ENCODE results near the gene PHOSPHO2. TPM values are rescaled to one million over a fixed set of nuclear protein-coding genes. Genes with fewer than 3 reads are reported as not detected.

The PHOSPHO2 gene
- total and polyA plus RNA-seq, 5 donors from 2014 or later, result 2.2 to 5.5 (median 4.4) TPM

- Mint-ChIP-seq H3K4me3 (no peak overlapping the region), H3K27ac (no peak overlapping the region), H3K4me1 (no peaks in the 10 kb centered on the region), H3K27me3 (peaks cover 4% of the 10 kb centered on the region), H3K9me3 (peaks cover 0 to 3% (median 0%) of the 10 kb centered on the region in 7 donors), H3K36me3 (no peaks in the 10 kb centered on the region)
- H3K27ac ChIP-seq (ENCODE audit: insufficient read depth, low read length, poor library complexity, severe bottlenecking), result no peak overlapping the region
- no peak for DNase-seq
- peaks cover 2% of the 10 kb centered on the region for H3K27me3 ChIP-seq (ENCODE audit: control insufficient read depth, insufficient read depth, low read length)
- H3K4me1 ChIP-seq (ENCODE audit: control insufficient read depth, insufficient read depth, low read length, poor library complexity, severe bottlenecking), result no peaks in the 10 kb centered on the region
- H3K36me3 ChIP-seq (ENCODE audit: control insufficient read depth, insufficient read depth, low read length), result no peaks in the 10 kb centered on the region
- no peak overlapping the region for H3K4me3 ChIP-seq (ENCODE audit: low read depth, low read length)
- no peak for ATAC-seq (ENCODE audit: low read depth in 2 of 2)
- H3K9me3 ChIP-seq (ENCODE audit: control insufficient read depth in 2 of 2, low read length in 2 of 2), result no peaks in the 10 kb centered on the region
Measured at GRCh38 chr2:169672406-169672805, 21.9 kb upstream of the PHOSPHO2 start.

- Mint-ChIP-seq H3K9me3 (peaks cover 0 to 3% (median 0%) of the 10 kb centered on the region in 7 donors), H3K27ac (no peak overlapping the region), H3K36me3 (no peaks in the 10 kb centered on the region), H3K27me3 (peaks cover 4% of the 10 kb centered on the region), H3K4me1 (no peaks in the 10 kb centered on the region), H3K4me3 (no peak overlapping the region)
- Histone ChIP-seq H3K4me3 (ENCODE audit: low read depth, low read length) (no peak overlapping the region), H3K36me3 (ENCODE audit: control insufficient read depth, insufficient read depth, low read length) (no peaks in the 10 kb centered on the region), H3K27ac (ENCODE audit: insufficient read depth, low read length, poor library complexity, severe bottlenecking) (no peak overlapping the region), H3K4me1 (ENCODE audit: control insufficient read depth, insufficient read depth, low read length, poor library complexity, severe bottlenecking) (no peaks in the 10 kb centered on the region), H3K27me3 (ENCODE audit: control insufficient read depth, insufficient read depth, low read length) (peaks cover 2% of the 10 kb centered on the region), H3K9me3 (ENCODE audit: control insufficient read depth in 2 of 2, low read length in 2 of 2) (no peaks in the 10 kb centered on the region)
- ATAC-seq (ENCODE audit: low read depth in 2 of 2) (no peak), DNase-seq (no peak)
Measured at GRCh38 chr2:169673106-169673505, 21.2 kb upstream of the PHOSPHO2 start.

GRCh38 chr2:169673921-169674320 is 20.3 kb upstream of the PHOSPHO2 start:
- Histone ChIP-seq H3K9me3 (ENCODE audit: control insufficient read depth in 2 of 2, low read length in 2 of 2) (no peaks in the 10 kb centered on the region), H3K36me3 (ENCODE audit: control insufficient read depth, insufficient read depth, low read length) (no peaks in the 10 kb centered on the region), H3K4me1 (ENCODE audit: control insufficient read depth, insufficient read depth, low read length, poor library complexity, severe bottlenecking) (no peaks in the 10 kb centered on the region), H3K4me3 (ENCODE audit: low read depth, low read length) (no peak overlapping the region), H3K27me3 (ENCODE audit: control insufficient read depth, insufficient read depth, low read length) (peaks cover 2% of the 10 kb centered on the region), H3K27ac (ENCODE audit: insufficient read depth, low read length, poor library complexity, severe bottlenecking) (no peak overlapping the region)
- Mint-ChIP-seq H3K4me1 (no peaks in the 10 kb centered on the region), H3K4me3 (no peak overlapping the region), H3K27me3 (peaks cover 4% of the 10 kb centered on the region), H3K27ac (peak overlapping the region in 1 of 3 donors; percentile 21), H3K36me3 (no peaks in the 10 kb centered on the region), H3K9me3 (peaks cover 0 to 3% (median 0%) of the 10 kb centered on the region in 7 donors)
- no peak for ATAC-seq (ENCODE audit: low read depth in 2 of 2)
- no peak for DNase-seq

GRCh38 chr2:169676357-169676756 is 17.9 kb upstream of the PHOSPHO2 start:
- H3K27me3 Mint-ChIP-seq, result no peaks in the 10 kb centered on the region
- peaks cover 0 to 3% (median 0%) of the 10 kb centered on the region in 7 donors for H3K9me3 Mint-ChIP-seq
- Histone ChIP-seq H3K9me3 (ENCODE audit: control insufficient read depth in 2 of 2, low read length in 2 of 2) (peaks cover 0 to 5% of the 10 kb centered on the region in 2 experiments), H3K36me3 (ENCODE audit: control insufficient read depth, insufficient read depth, low read length) (no peaks in the 10 kb centered on the region), H3K4me3 (ENCODE audit: low read depth, low read length) (no peak overlapping the region), H3K27ac (ENCODE audit: insufficient read depth, low read length, poor library complexity, severe bottlenecking) (no peak overlapping the region), H3K27me3 (ENCODE audit: control insufficient read depth, insufficient read depth, low read length) (peaks cover 4% of the 10 kb centered on the region), H3K4me1 (ENCODE audit: control insufficient read depth, insufficient read depth, low read length, poor library complexity, severe bottlenecking) (no peaks in the 10 kb centered on the region)
- H3K27ac Mint-ChIP-seq, result peak overlapping the region in 1 of 3 donors; percentile 66
- DNase-seq (no peak), ATAC-seq (ENCODE audit: low read depth in 2 of 2) (no peak)
- no peaks in the 10 kb centered on the region for H3K36me3 Mint-ChIP-seq
- no peak overlapping the region for H3K4me3 Mint-ChIP-seq
- H3K4me1 Mint-ChIP-seq, result no peaks in the 10 kb centered on the region

GRCh38 chr2:169676850-169677249 is 17.4 kb upstream of the PHOSPHO2 start:
- no peak overlapping the region for H3K4me3 ChIP-seq (ENCODE audit: low read depth, low read length)
- no peak overlapping the region for H3K4me3 Mint-ChIP-seq
- ATAC-seq (ENCODE audit: low read depth in 2 of 2), result no peak

GRCh38 chr2:169683054-169683424 is 11.2 kb upstream of the PHOSPHO2 start:
- H3K36me3 ChIP-seq (ENCODE audit: control insufficient read depth, insufficient read depth, low read length), result no peaks in the 10 kb centered on the region
- no peaks in the 10 kb centered on the region for H3K4me1 ChIP-seq (ENCODE audit: control insufficient read depth, insufficient read depth, low read length, poor library complexity, severe bottlenecking)
- Mint-ChIP-seq H3K36me3 (no peaks in the 10 kb centered on the region), H3K9me3 (peaks cover 0 to 3% (median 0%) of the 10 kb centered on the region in 7 donors), H3K27ac (no peak overlapping the region), H3K4me3 (no peak overlapping the region), H3K27me3 (no peaks in the 10 kb centered on the region), H3K4me1 (no peaks in the 10 kb centered on the region)
- peaks cover 2% of the 10 kb centered on the region for H3K27me3 ChIP-seq (ENCODE audit: control insufficient read depth, insufficient read depth, low read length)
- peak in 1 of 3 donors; percentile 16 for DNase-seq
- ATAC-seq (ENCODE audit: low read depth in 2 of 2), result peak in 1 of 2 donors; percentile 24
- H3K4me3 ChIP-seq (ENCODE audit: low read depth, low read length), result no peak overlapping the region
- H3K27ac ChIP-seq (ENCODE audit: insufficient read depth, low read length, poor library complexity, severe bottlenecking), result no peak overlapping the region
- H3K9me3 ChIP-seq (ENCODE audit: control insufficient read depth in 2 of 2, low read length in 2 of 2), result peaks cover 0 to 5% of the 10 kb centered on the region in 2 experiments

More at GRCh38 chr2:169676850-169677249, 17.4 kb upstream of the PHOSPHO2 start:
- H3K27me3 Mint-ChIP-seq, result no peaks in the 10 kb centered on the region
- H3K4me1 Mint-ChIP-seq, result no peaks in the 10 kb centered on the region
- H3K9me3 Mint-ChIP-seq, result peaks cover 0 to 3% (median 0%) of the 10 kb centered on the region in 7 donors
- no peak overlapping the region for H3K27ac Mint-ChIP-seq
- no peak overlapping the region for H3K27ac ChIP-seq (ENCODE audit: insufficient read depth, low read length, poor library complexity, severe bottlenecking)
- DNase-seq, result no peak
- peaks cover 4% of the 10 kb centered on the region for H3K27me3 ChIP-seq (ENCODE audit: control insufficient read depth, insufficient read depth, low read length)
- H3K9me3 ChIP-seq (ENCODE audit: control insufficient read depth in 2 of 2, low read length in 2 of 2), result peaks cover 0 to 5% of the 10 kb centered on the region in 2 experiments
- no peaks in the 10 kb centered on the region for H3K4me1 ChIP-seq (ENCODE audit: control insufficient read depth, insufficient read depth, low read length, poor library complexity, severe bottlenecking)
- no peaks in the 10 kb centered on the region for H3K36me3 ChIP-seq (ENCODE audit: control insufficient read depth, insufficient read depth, low read length)
- H3K36me3 Mint-ChIP-seq, result no peaks in the 10 kb centered on the region

GRCh38 chr2:169683425-169684134 is 10.7 kb upstream of the PHOSPHO2 start:
- Mint-ChIP-seq H3K27ac (no peak overlapping the region), H3K36me3 (no peaks in the 10 kb centered on the region), H3K4me1 (no peaks in the 10 kb centered on the region), H3K27me3 (peaks cover 4% of the 10 kb centered on the region), H3K9me3 (peaks cover 0 to 4% (median 2%) of the 10 kb centered on the region in 7 donors), H3K4me3 (no peak overlapping the region)
- no peak for DNase-seq
- no peaks in the 10 kb centered on the region for H3K36me3 ChIP-seq (ENCODE audit: control insufficient read depth, insufficient read depth, low read length)
- peaks cover 2% of the 10 kb centered on the region for H3K27me3 ChIP-seq (ENCODE audit: control insufficient read depth, insufficient read depth, low read length)
- no peak overlapping the region for H3K4me3 ChIP-seq (ENCODE audit: low read depth, low read length)
- H3K27ac ChIP-seq (ENCODE audit: insufficient read depth, low read length, poor library complexity, severe bottlenecking), result no peak overlapping the region
- H3K4me1 ChIP-seq (ENCODE audit: control insufficient read depth, insufficient read depth, low read length, poor library complexity, severe bottlenecking), result no peaks in the 10 kb centered on the region
- ATAC-seq (ENCODE audit: low read depth in 2 of 2), result no peak
- peaks cover 0 to 5% of the 10 kb centered on the region in 2 experiments for H3K9me3 ChIP-seq (ENCODE audit: control insufficient read depth in 2 of 2, low read length in 2 of 2)

GRCh38 chr2:169684135-169684565 is 10.1 kb upstream of the PHOSPHO2 start:
- Histone ChIP-seq H3K9me3 (ENCODE audit: control insufficient read depth in 2 of 2, low read length in 2 of 2) (peaks cover 0 to 5% of the 10 kb centered on the region in 2 experiments), H3K4me1 (ENCODE audit: control insufficient read depth, insufficient read depth, low read length, poor library complexity, severe bottlenecking) (no peaks in the 10 kb centered on the region), H3K27ac (ENCODE audit: insufficient read depth, low read length, poor library complexity, severe bottlenecking) (no peak overlapping the region), H3K4me3 (ENCODE audit: low read depth, low read length) (no peak overlapping the region), H3K27me3 (ENCODE audit: control insufficient read depth, insufficient read depth, low read length) (peaks cover 2% of the 10 kb centered on the region), H3K36me3 (ENCODE audit: control insufficient read depth, insufficient read depth, low read length) (no peaks in the 10 kb centered on the region)
- ATAC-seq (ENCODE audit: low read depth in 2 of 2) (no peak), DNase-seq (no peak)
- no peak overlapping the region for H3K27ac Mint-ChIP-seq
- H3K36me3 Mint-ChIP-seq, result no peaks in the 10 kb centered on the region
- H3K4me3 Mint-ChIP-seq, result no peak overlapping the region
- H3K4me1 Mint-ChIP-seq, result no peaks in the 10 kb centered on the region
- H3K9me3 Mint-ChIP-seq, result peaks cover 0 to 7% (median 3%) of the 10 kb centered on the region in 7 donors
- H3K27me3 Mint-ChIP-seq, result peaks cover 7% of the 10 kb centered on the region

Data from CD4-positive, CD25-positive, alpha-beta regulatory T cell (primary cell).